CD4-positive, alpha-beta T cell treated with Interleukin-6 for 4 hours (primary cell): ENCODE results near the gene RIPK1.
"Not testable (repeated sequence)": the region's sequence is repeated elsewhere in the genome, so short reads cannot be mapped to it uniquely, and the experiment has no call there.

Source experiments
- DNase-seq: peaks from one replicate; pipeline ENCODE4 v3.0.0-alpha.2; 2020; ENCODE audit warnings: mixed read lengths

Gene RIPK1

GRCh38 chr6:3137057-3137777 is 68.9 kb downstream of the RIPK1 start:
- no peak for DNase-seq

GRCh38 chr6:3137873-3138272 is 69.6 kb downstream of the RIPK1 start:
- not testable (repeated sequence) for DNase-seq

- no peak for DNase-seq
Observed at GRCh38 chr6:3138341-3138740, 70.0 kb downstream of the RIPK1 start.

- no peak for DNase-seq
Observed at GRCh38 chr6:3139090-3139903, 71.0 kb downstream of the RIPK1 start.

GRCh38 chr6:3140201-3140600 is 71.9 kb downstream of the RIPK1 start:
- DNase-seq: no peak

- no peak for DNase-seq
Observed at GRCh38 chr6:3142536-3142935, 74.2 kb downstream of the RIPK1 start.

- DNase-seq: no peak
Observed at GRCh38 chr6:3143158-3143557, 74.9 kb downstream of the RIPK1 start.

- no peak for DNase-seq
Observed at GRCh38 chr6:3144571-3144970, 76.3 kb downstream of the RIPK1 start.

GRCh38 chr6:3147914-3148757 is 79.8 kb downstream of the RIPK1 start:
- DNase-seq: no peak

- DNase-seq: no peak
Observed at GRCh38 chr6:3151691-3152090, 83.4 kb downstream of the RIPK1 start.

GRCh38 chr6:3152689-3153088 is 84.4 kb downstream of the RIPK1 start:
- no peak for DNase-seq

GRCh38 chr6:3155416-3155815 is 87.1 kb downstream of the RIPK1 start:
- not testable (repeated sequence) for DNase-seq

GRCh38 chr6:3156184-3157130 is 88.2 kb downstream of the RIPK1 start:
- DNase-seq: peak; percentile 33

- peak; percentile 89 for DNase-seq
Observed at GRCh38 chr6:3157131-3157933, 89.0 kb downstream of the RIPK1 start, which contains the start of gene TUBB2A. Gene TUBB2A (minus strand): TSS chr6:3157544. CDS start chr6:3157463, 81 bp downstream.

GRCh38 chr6:3159805-3160781 is 91.8 kb downstream of the RIPK1 start:
- DNase-seq: peak; percentile 82

- no peak for DNase-seq
Observed at GRCh38 chr6:3162067-3162497, 93.8 kb downstream of the RIPK1 start.

- peak; percentile 81 for DNase-seq
Observed at GRCh38 chr6:3162565-3163247, 94.4 kb downstream of the RIPK1 start.

GRCh38 chr6:3163248-3163594 is 94.9 kb downstream of the RIPK1 start:
- DNase-seq: no peak

- no peak for DNase-seq
Observed at GRCh38 chr6:3164388-3164787, 96.1 kb downstream of the RIPK1 start.
